GM18519 (cell line): Measurements from ENCODE around the gene SIK2.
"Not testable (repeated sequence)": the region's sequence is repeated elsewhere in the genome, so short reads cannot be mapped to it uniquely, and the experiment has no call there.

Experiments used
- ATAC-seq: cut with Tn5 transposase; IDR thresholded peaks from one replicate; pipeline ENCODE4 v1.9.1; 2021; ENCODE audit warnings: mild to moderate bottlenecking, moderate library complexity; ENCODE audit not compliant: unreplicated experiment, low FRiP score

Gene SIK2

GRCh38 chr11:111693224-111693937, 91.1 kb downstream of the SIK2 start:
- ATAC-seq: no peak

- ATAC-seq: no peak
Observed at GRCh38 chr11:111694851-111695250, 92.6 kb downstream of the SIK2 start.

GRCh38 chr11:111696556-111696955, 94.3 kb downstream of the SIK2 start:
- no peak for ATAC-seq

GRCh38 chr11:111697933-111698371, 95.7 kb downstream of the SIK2 start:
- peak; percentile 52 for ATAC-seq

- ATAC-seq: no peak
Observed at GRCh38 chr11:111698852-111699559, 96.8 kb downstream of the SIK2 start.

- ATAC-seq: no peak
Observed at GRCh38 chr11:111699579-111700156, 97.4 kb downstream of the SIK2 start.

GRCh38 chr11:111700162-111700561, 97.9 kb downstream of the SIK2 start:
- no peak for ATAC-seq

- ATAC-seq: no peak
Observed at GRCh38 chr11:111702623-111703022, 100.4 kb downstream of the SIK2 start.

- ATAC-seq: no peak
Observed at GRCh38 chr11:111703576-111703975, 101.3 kb downstream of the SIK2 start.

GRCh38 chr11:111707039-111707690, 104.9 kb downstream of the SIK2 start:
- ATAC-seq: no peak

GRCh38 chr11:111707691-111708067, 105.4 kb downstream of the SIK2 start:
- no peak for ATAC-seq

- ATAC-seq: no peak
Observed at GRCh38 chr11:111714522-111714921, 112.3 kb downstream of the SIK2 start.

- ATAC-seq: no peak
Observed at GRCh38 chr11:111715142-111715816, 113.0 kb downstream of the SIK2 start.

- not testable (repeated sequence) for ATAC-seq
Observed at GRCh38 chr11:111717660-111718059, 115.4 kb downstream of the SIK2 start.

- no peak for ATAC-seq
Observed at GRCh38 chr11:111718436-111718835, 116.2 kb downstream of the SIK2 start.

GRCh38 chr11:111718859-111719258, 116.6 kb downstream of the SIK2 start:
- no peak for ATAC-seq

GRCh38 chr11:111719379-111719778, 117.1 kb downstream of the SIK2 start:
- no peak for ATAC-seq

- no peak for ATAC-seq
Observed at GRCh38 chr11:111720801-111721494, 118.7 kb downstream of the SIK2 start.

- no peak for ATAC-seq
Observed at GRCh38 chr11:111722501-111722900, 120.3 kb downstream of the SIK2 start.

GRCh38 chr11:111723595-111723994, 121.3 kb downstream of the SIK2 start:
- no peak for ATAC-seq
